HepG2 (cell line): ENCODE results near the gene FUT6. TPM values are rescaled to one million over a fixed set of nuclear protein-coding genes. Genes with fewer than 3 reads are reported as not detected.

Source experiments
- ATF2 ChIP-seq: sonication (generic); formaldehyde crosslinking; IDR thresholded peaks from 2 replicates; pipeline ENCODE4 v1.4.0; 2020; ENCODE audit warnings: missing genetic modification reagents
- ATM ChIP-seq: fragments of 450-650 bp; IDR thresholded peaks from 2 replicates; pipeline ENCODE4 v1.7.1; 2017; ENCODE audit warnings: mild to moderate bottlenecking, borderline replicate concordance
- CREB3 ChIP-seq: sonication (generic); formaldehyde crosslinking; IDR thresholded peaks from 2 replicates; pipeline ENCODE4 v1.5.0; 2020; ENCODE audit warnings: missing genetic modification reagents
- FOSL1 ChIP-seq: sonication (generic); formaldehyde crosslinking; IDR thresholded peaks from 2 replicates; pipeline ENCODE4 v1.9.0; 2021; ENCODE audit warnings: missing genetic modification reagents, borderline replicate concordance
- GABPB1 ChIP-seq: IDR thresholded peaks from 2 replicates; pipeline ENCODE4 v1.6.1; 2016; ENCODE audit warnings: mild to moderate bottlenecking, missing genetic modification reagents, moderate library complexity, missing compliant biosample characterization
- HDAC6 ChIP-seq: fragments of 200-600 bp; sonication (generic); IDR thresholded peaks from 2 replicates; pipeline ENCODE4 v1.7.0; 2017; ENCODE audit warnings: mild to moderate bottlenecking, antibody characterized with exemption, low read length, low read depth
- HNRNPL ChIP-seq: fragments of 200-400 bp; formaldehyde crosslinking; IDR thresholded peaks from 2 replicates; pipeline ENCODE4 v1.6.1; 2017; ENCODE audit warnings: mild to moderate bottlenecking, low read depth, low read length
- KDM2A ChIP-seq: sonication (generic); formaldehyde crosslinking; IDR thresholded peaks from 2 replicates; pipeline ENCODE4 v1.4.0; 2020; ENCODE audit warnings: low read depth, missing genetic modification reagents, borderline replicate concordance
- LRRFIP1 ChIP-seq: sonication (generic); formaldehyde crosslinking; conservative IDR thresholded peaks from 2 replicates; pipeline ENCODE4 v1.4.0; 2020; ENCODE audit warnings: missing genetic modification reagents
- MXI1 ChIP-seq: IDR thresholded peaks from 3 replicates; pipeline ENCODE4 v1.6.1; 2012; ENCODE audit warnings: low read depth, low read length, inconsistent platforms, borderline replicate concordance
- RFXAP ChIP-seq: sonication (generic); formaldehyde crosslinking; IDR thresholded peaks from 2 replicates; pipeline ENCODE4 v1.4.0; 2020; ENCODE audit warnings: missing genetic modification reagents, borderline replicate concordance
- STAT5B ChIP-seq: sonication (generic); formaldehyde crosslinking; IDR thresholded peaks from 2 replicates; pipeline ENCODE4 v1.4.0; 2020; ENCODE audit warnings: missing genetic modification reagents
- TARDBP ChIP-seq: sonication (generic); formaldehyde crosslinking; IDR thresholded peaks from 2 replicates; pipeline ENCODE4 v1.8.0; 2022; ENCODE audit warnings: mild to moderate bottlenecking, missing genetic modification reagents
- TCF12 ChIP-seq, 2 experiments: fragments of 450-650 bp in 1 of 2; sonication (generic) in 1 of 2; formaldehyde crosslinking in 1 of 2; IDR thresholded peaks; 2 replicates each; pipeline versions ENCODE4 v1.6.1 to v1.8.0; 2017 to 2022; ENCODE audit warnings: antibody characterized with exemption in 1 of 2, mild to moderate bottlenecking in 1 of 2, missing genetic modification reagents in 1 of 2, moderate library complexity in 1 of 2
- TEAD3 ChIP-seq: optimal IDR thresholded peaks from 2 replicates; pipeline ENCODE3; 2016; ENCODE audit warnings: borderline replicate concordance
- YEATS2 ChIP-seq: sonication (generic); formaldehyde crosslinking; IDR thresholded peaks from 2 replicates; pipeline ENCODE4 v1.4.0; 2020; ENCODE audit warnings: missing genetic modification reagents, borderline replicate concordance
- YY1 ChIP-seq: IDR thresholded peaks from 2 replicates; pipeline ENCODE4 v1.6.1; 2011; ENCODE audit warnings: low read length, low read depth, moderate library complexity, mild to moderate bottlenecking; ENCODE audit not compliant: insufficient read depth, insufficient replicate concordance
- ZBTB33 ChIP-seq: sonication (generic); formaldehyde crosslinking; IDR thresholded peaks from 2 replicates; pipeline ENCODE4 v1.4.0; 2020; ENCODE audit warnings: missing genetic modification reagents
- ZNF274 ChIP-seq: sonication (generic); formaldehyde crosslinking; IDR thresholded peaks from 2 replicates; pipeline ENCODE4 v1.5.1; 2020; ENCODE audit warnings: mild to moderate bottlenecking, missing genetic modification reagents
- ZNF577 ChIP-seq: sonication (generic); formaldehyde crosslinking; IDR thresholded peaks from 2 replicates; pipeline ENCODE4 v1.4.0; 2020; ENCODE audit warnings: mild to moderate bottlenecking, low read depth, missing genetic modification reagents, borderline replicate concordance
- ZNF678 ChIP-seq: sonication (generic); formaldehyde crosslinking; IDR thresholded peaks from 2 replicates; pipeline ENCODE4 v1.4.0; 2020; ENCODE audit warnings: mild to moderate bottlenecking, missing genetic modification reagents
- ZNF747 ChIP-seq: sonication (generic); formaldehyde crosslinking; IDR thresholded peaks from 2 replicates; pipeline ENCODE4 v1.8.1; 2023; ENCODE audit warnings: missing genetic modification reagents, mild to moderate bottlenecking, borderline replicate concordance
- ZNF766 ChIP-seq: sonication (generic); formaldehyde crosslinking; IDR thresholded peaks from 2 replicates; pipeline ENCODE4 v1.5.0; 2020; ENCODE audit warnings: missing genetic modification reagents, borderline replicate concordance
- ZNF776 ChIP-seq: sonication (generic); formaldehyde crosslinking; IDR thresholded peaks from 2 replicates; pipeline ENCODE4 v1.4.0; 2020; ENCODE audit warnings: mild to moderate bottlenecking, missing genetic modification reagents
- ZNF782 ChIP-seq: sonication (generic); formaldehyde crosslinking; IDR thresholded peaks from 2 replicates; pipeline ENCODE4 v1.4.0; 2020; ENCODE audit warnings: missing genetic modification reagents, mild to moderate bottlenecking, borderline replicate concordance
- polyA plus RNA-seq, 8 experiments: library from polyadenylated mRNA; depleted of rRNA in 3 of 8; stranded (reverse) in 7 of 8; unstranded in 1 of 8; fragments of >200 nt; fragmentation: Illumina TruSeq in 4 of 8; extraction: Trizol in 4 of 8; gene quantifications; 2 replicates each; pipeline versions ENCODE4 v1.2.1 to v1.2.3, GENCODE V29; 2011 to 2016; ENCODE audit warnings: low read depth in 4 of 8, missing spikeins in 1 of 8, mixed read lengths in 1 of 8; ENCODE audit not compliant: insufficient read depth in 1 of 8
- total RNA-seq, 5 experiments: library from RNA; depleted of rRNA; stranded (reverse); fragments of >200 nt; fragmentation: Illumina TruSeq; extraction: Trizol; gene quantifications; 2 replicates each; pipeline ENCODE4 v1.2.3, GENCODE V29; 2016; ENCODE audit warnings: low read depth in 1 of 5

FUT6 gene
- total and polyA plus RNA-seq, 2 of the 13 experiments (the other 11 are each of a cell fraction or from before 2014, with no cell fraction given) = 8.2 to 27.7 TPM

GRCh38 chr19:5870986-5871394 is 31.5 kb upstream of the FUT6 start (continued):
- peak; percentile 95 for TF ChIP-seq TEAD3 (CRISPR knock-in tag)
- no peak for TF ChIP-seq ZNF274 (CRISPR knock-in tag)
- no peak for TF ChIP-seq STAT5B (CRISPR knock-in tag)
- no peak for TF ChIP-seq CREB3 (CRISPR knock-in tag)
- peak; percentile 58; the same call in 1 of the 3 replicates for TF ChIP-seq MXI1
- TF ChIP-seq TARDBP = peak; percentile 91
- TF ChIP-seq ZNF776 (CRISPR knock-in tag) = no peak
- peak; percentile 72 for TF ChIP-seq RFXAP (CRISPR knock-in tag)
- no peak for TF ChIP-seq HDAC6
- TF ChIP-seq LRRFIP1 = no peak
- peak; percentile 57; the same call in 1 of the 2 replicates for TF ChIP-seq ZNF782
- TF ChIP-seq HNRNPL = no peak
- no peak for TF ChIP-seq ATM
- TF ChIP-seq ZNF766 (CRISPR knock-in tag) = no peak
- TF ChIP-seq ZNF577 (CRISPR knock-in tag) = no peak
- TF ChIP-seq ZNF678 (CRISPR knock-in tag) = no peak
- TF ChIP-seq GABPB1 = peak; percentile 70
- peak; percentile 94 for TF ChIP-seq ATF2 (CRISPR knock-in tag)
- peak; percentile 86 for TF ChIP-seq KDM2A (CRISPR knock-in tag)
- TF ChIP-seq ZBTB33 (CRISPR knock-in tag) = peak; percentile 82
- TF ChIP-seq TCF12 (IDR thresholded peaks at IDR 0.05) = no peak
- peak; percentile 72 for TF ChIP-seq TCF12 (CRISPR knock-in tag; IDR thresholded peaks at IDR 0.05)
- TF ChIP-seq FOSL1 = no peak
- peak; percentile 74; the same call in 1 of the 2 replicates for TF ChIP-seq ZNF747 (CRISPR knock-in tag)
- peak; percentile 70; the same call in 1 of the 2 replicates for TF ChIP-seq YEATS2 (CRISPR knock-in tag)
- TF ChIP-seq YY1 = no peak
